GM12892 (cell line): ENCODE results near the gene RASGRP1.

Experiments
- DNase-seq: peaks from one replicate; pipeline ENCODE4 v3.0.0; 2011; ENCODE audit not compliant: insufficient read length
- FAIRE-seq: peaks from 2 replicates; lab custom pipeline; 2011; peaks lifted over from hg19 to GRCh38; lab: Jason Lieb, UNC
- POLR2A ChIP-seq: IDR thresholded peaks from 2 replicates; pipeline ENCODE4 v1.6.1; 2011; ENCODE audit warnings: low read depth, low read length, control low read depth
- POLR2AphosphoS5 ChIP-seq: IDR thresholded peaks from 2 replicates; pipeline ENCODE4 v1.6.1; 2011; ENCODE audit warnings: low read depth, low read length, control low read depth
- TAF1 ChIP-seq: IDR thresholded peaks from 2 replicates; pipeline ENCODE4 v1.6.1; 2011; ENCODE audit warnings: low read depth, mild to moderate bottlenecking, control low read depth, low read length, borderline replicate concordance

Gene RASGRP1

DNA sequence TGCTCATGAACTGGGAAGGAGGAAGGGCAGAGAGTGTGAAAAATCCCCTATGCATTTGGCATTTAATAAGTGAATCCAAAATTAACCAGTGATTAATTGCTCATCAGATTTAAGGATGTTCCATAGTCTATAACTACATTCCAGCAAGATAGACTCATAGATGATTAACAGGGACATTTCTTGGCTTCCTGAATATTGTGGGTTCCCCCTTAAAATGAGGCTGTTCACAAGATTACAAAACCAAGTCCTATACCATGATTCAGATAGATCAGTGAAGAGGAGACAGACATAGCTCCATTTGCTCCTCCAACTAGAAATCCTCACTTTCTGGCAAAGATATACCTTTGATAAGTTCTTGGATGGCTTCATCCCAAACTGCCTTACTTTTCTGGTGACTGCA is 15.4 kb downstream of the RASGRP1 start:
- DNase-seq (no peak), FAIRE-seq (no peak)
- no peak for TF ChIP-seq POLR2A
- TF ChIP-seq POLR2AphosphoS5, result no peak
- TF ChIP-seq TAF1, result no peak

DNA sequence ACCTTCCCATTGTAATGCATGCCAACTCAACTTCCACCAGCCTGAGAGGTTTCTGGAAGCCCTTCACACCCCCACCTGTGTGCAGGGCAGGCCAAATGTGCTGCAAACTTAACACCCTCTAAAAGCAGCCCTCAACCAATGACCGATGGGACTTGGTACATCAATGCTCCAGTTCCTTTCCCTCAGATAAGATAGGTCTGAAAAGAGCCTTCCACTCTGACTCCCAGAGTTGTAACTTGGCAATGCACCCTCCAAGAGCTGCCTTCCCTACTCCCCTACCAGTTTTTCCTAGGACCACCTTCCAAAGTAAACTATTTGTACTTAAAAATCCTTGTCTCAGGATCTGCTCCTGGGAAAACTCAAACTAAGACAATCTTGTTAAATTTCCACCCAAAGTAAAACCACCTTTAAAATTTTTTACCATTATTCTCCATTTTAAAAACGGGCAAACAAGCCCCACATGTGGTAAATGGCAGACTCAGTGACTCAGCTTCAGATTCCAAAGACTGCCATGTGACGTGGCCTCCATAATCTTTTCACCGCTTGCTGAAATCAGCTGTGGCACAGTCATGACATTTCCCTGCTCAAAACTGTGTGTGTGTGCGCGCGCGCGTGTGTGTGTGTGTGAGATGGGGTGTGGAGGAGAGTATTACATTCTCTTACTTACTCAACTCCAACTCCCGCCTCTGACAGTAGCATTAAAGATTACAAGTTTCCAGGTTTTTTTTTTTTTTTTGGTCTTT is 17.2 kb downstream of the RASGRP1 start:
- DNase-seq (no peak), FAIRE-seq (no peak)

DNA sequence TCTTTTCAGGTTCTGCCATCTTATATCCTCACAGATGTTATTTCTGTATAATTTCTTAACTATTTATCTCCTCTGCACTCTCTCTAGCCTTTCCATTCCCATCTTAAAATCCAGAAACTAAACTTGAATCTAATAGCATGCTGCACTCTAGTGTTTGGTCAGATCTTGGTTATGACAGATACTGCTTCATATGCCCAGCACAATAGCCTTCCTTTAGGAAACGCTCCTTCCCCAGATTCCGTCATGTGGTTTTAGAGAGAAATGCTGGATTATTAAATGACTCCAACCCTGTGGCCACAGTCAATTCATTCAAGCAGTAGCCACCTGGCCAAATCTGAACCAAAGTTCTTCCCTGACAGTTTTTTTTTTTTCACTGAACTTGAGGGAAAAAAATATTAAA is 19.4 kb downstream of the RASGRP1 start:
- DNase-seq (no peak), FAIRE-seq (no peak)
- TF ChIP-seq POLR2AphosphoS5, result no peak
- TF ChIP-seq POLR2A, result no peak
- TF ChIP-seq TAF1, result no peak

More for the DNA sequence above, 17.2 kb downstream of the RASGRP1 start:
- TF ChIP-seq POLR2A, result no peak

DNA sequence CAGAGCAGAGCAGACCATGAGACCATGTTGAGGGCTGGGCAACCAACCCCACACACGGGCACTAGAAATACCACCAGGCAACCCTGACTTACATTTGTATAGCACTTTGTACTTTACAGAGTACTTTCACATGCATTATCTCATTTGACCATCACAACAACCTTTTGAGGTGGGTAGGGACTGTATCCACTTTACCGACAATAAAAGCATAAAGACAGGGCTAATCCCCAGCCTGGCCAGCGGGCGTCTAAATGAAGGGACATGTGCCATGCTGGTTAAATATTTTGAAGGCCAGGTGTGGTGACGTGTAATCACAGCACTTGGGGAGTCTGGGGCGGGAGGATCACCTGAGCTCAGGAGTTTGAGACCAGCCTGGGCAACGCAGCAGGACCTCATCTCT is 23.6 kb downstream of the RASGRP1 start:
- DNase-seq, result no peak
- TF ChIP-seq POLR2AphosphoS5, result no peak
- no peak for TF ChIP-seq TAF1
- no peak for TF ChIP-seq POLR2A
- FAIRE-seq, result no peak

DNA sequence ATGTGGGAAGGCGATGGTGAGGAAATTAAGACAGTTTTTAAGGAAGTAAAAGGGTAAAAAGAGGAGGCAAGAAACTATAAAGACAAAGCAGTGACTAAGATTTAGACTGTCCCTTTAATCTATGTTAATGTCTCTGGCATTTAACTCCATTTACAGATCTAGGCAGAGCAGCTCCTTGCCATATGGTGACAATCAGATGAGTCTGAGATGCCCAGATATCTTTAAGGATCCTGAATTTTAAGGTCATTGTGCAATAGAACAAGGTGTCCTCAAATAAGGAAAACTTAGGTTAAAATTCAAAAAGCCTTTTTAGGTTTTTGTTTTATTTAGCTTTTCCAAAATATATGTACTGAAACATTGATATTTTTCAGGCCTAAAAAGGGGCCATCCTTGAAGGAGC is 24.1 kb downstream of the RASGRP1 start:
- TF ChIP-seq POLR2A, result no peak
- no peak for TF ChIP-seq POLR2AphosphoS5
- TF ChIP-seq TAF1, result no peak
- DNase-seq, result no peak

DNA sequence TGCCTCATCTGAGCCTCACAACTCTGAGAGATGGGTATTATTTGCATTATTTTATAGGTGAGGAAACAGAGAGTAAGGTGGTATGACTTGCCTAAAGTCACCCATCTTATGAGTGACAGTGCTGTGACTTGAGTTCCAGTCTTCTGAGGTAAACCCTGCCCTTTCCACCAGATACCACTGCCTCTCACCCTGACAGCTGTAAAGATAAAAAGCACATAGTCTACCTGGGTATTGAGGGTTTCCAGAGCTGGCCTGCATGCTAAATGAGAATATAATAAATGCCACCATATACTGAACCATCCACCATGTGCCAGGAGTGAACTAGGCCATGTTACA is 25.6 kb downstream of the RASGRP1 start:
- TF ChIP-seq TAF1 (no peak), POLR2A (no peak), POLR2AphosphoS5 (no peak)

More for the DNA sequence above, 24.1 kb downstream of the RASGRP1 start:
- no peak for FAIRE-seq

DNA sequence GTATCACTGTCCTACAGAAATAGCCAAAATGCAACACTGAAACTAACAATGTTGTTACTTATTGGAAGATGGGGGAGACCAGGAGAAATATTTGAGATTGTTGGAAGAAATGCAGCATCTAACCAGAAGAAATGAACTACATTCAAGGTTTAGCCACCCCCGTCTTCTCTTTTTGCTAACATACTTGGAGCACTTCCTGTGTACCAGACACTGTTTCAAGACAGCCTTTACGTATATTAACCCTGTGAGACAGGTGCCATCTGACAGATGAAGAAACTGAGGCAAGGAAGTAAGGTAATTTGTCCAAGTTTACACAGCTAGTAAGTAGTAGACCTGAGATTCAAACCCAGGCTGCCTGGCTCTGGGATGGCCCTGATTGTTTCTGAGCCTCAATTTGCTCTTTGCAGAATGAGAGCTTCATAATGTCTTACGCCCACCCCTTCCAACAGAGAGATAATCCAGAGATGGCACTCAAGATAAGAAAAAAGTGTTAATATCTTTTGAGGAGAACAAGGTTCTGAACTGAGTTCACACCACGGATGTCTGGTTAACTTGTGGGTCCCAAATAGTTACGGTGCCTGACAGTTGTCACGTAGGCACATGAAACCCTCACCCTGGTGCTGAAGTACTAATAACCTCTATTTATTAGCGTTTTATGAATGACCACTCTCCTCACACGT is 26.1 kb downstream of the RASGRP1 start:
- no peak for DNase-seq
- no peak for TF ChIP-seq POLR2AphosphoS5
- TF ChIP-seq TAF1, result no peak
- FAIRE-seq, result no peak

More for the DNA sequence above, 25.6 kb downstream of the RASGRP1 start:
- DNase-seq, result no peak
- FAIRE-seq, result peak; percentile 21

DNA sequence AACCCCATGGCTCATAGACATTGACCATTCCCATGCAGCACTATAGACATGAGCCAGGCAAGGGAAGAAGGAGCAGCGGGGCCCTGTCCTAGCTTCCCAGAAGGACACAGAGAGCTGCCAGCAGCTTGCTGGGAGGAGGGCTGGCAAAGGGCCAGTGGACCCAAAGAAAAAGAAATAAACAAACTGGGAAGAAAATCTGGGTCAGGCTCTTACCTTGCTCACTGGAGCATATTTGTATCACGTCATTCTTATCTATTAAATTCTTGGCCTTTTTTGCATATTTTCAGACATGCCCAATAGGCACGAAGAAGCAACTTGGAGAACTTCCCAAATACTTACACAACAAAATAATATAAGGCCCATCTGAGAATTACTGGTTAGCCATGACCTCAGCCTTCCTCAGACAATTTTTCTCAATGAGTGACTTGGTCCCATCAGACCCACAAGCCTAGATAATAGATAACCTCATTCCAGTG is 28.4 kb downstream of the RASGRP1 start:
- TF ChIP-seq POLR2A, result no peak
- TF ChIP-seq POLR2AphosphoS5, result no peak
- TF ChIP-seq TAF1, result no peak
- FAIRE-seq (no peak), DNase-seq (no peak)

DNA sequence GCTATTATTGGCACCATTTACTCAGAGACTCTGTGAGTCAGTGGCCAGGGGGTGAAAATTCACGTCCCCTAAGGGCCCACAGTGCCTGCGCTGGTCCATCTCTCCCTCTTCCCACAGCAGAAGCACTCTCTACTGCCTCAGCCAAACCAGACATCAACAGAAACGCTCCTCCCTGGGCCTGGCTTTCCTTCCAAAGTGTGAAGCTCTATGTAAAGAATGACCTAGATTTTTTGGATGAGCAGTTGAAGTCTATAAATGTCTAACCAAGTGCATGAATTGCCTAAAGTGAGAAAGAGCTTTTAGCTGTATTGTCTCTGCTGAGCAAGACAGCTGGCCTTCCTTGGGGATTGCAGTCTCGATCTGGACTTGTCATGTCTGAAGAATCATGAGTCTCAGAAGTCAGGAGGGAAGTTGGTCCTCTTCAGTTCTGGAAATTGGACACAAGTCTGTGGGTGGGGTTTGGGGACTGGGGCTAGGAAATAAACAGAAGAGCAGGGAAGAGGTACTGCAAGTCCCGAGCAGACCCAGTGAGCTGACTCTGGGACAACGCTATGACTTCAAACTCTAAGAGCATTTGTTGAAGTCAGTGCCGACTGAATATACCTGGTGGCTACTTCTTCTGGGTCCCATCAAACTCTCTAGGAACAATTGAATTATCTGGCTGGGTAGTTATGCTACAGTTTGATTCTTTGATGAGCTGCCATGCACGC is 29.0 kb downstream of the RASGRP1 start:
- DNase-seq, result no peak
- FAIRE-seq, result no peak
- TF ChIP-seq POLR2A, result no peak
- no peak for TF ChIP-seq TAF1
- no peak for TF ChIP-seq POLR2AphosphoS5

DNA sequence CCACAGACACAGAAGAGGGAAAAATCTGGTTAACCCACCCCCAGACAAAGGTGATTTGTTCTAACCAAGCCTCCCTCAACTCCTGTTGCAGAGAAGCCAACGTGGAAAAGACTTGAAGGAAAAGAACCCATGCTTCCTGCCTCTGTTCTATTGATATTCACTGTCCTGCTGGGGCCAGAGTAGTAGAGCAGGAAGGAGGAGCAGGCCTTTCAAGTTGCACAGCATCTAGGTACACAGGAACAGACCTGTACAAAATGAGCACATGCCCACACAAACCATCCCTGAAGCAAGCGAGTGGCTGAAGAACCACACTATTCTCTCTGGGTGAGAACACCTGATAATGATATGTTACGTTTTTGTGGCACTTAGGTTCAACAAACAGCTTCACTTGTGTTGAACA is 29.9 kb downstream of the RASGRP1 start:
- FAIRE-seq (no peak), DNase-seq (no peak)
- no peak for TF ChIP-seq POLR2A
- no peak for TF ChIP-seq POLR2AphosphoS5
- TF ChIP-seq TAF1, result no peak

DNA sequence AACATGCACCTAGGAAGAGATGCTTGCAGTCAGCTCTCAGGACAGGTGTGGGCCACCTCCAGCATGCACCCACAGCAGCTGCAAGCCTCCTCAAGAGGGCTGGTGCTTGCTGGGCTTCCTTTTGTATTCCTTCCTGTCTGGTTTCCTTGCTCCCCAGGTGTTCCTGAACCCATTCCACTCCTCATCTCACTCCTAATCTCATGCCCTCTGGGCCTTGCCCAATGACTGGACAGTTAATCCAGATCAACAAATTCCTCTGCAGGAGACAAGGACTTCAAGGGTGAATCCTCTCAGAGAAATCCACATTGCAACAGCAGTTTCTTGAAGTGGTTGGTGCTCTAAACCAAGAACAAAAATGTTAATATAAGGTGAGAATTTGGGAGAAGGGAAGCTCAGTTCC is 30.7 kb downstream of the RASGRP1 start:
- no peak for FAIRE-seq
- no peak for DNase-seq
- no peak for TF ChIP-seq TAF1
- TF ChIP-seq POLR2A, result no peak
- no peak for TF ChIP-seq POLR2AphosphoS5

DNA sequence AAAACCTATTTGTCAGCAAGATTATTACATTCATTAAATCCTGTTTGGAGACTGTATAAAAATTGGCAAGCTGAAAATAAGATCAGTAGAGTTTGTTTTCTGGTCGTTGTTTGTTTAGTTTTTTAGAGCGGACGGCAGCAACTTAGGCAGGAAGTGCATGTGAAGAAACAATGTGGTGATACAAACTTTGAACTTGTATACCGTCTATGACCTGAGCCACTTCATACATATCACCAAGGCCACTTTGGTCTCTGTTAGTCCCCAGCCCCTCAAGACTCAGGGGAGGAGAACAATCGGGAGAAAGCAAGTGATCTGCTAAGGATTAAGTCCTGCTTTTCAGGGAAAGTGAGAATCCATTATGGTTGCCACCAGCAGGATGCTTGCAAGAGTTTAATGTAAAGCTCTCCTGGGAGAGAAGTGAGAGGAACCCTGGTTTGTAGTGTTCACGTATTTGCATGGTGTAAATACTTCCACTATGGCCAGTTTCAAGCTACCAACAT is 31.1 kb downstream of the RASGRP1 start:
- no peak for TF ChIP-seq POLR2A
- no peak for TF ChIP-seq TAF1
- no peak for TF ChIP-seq POLR2AphosphoS5
- DNase-seq, result no peak
- no peak for FAIRE-seq
